HG02798 (cell line): ENCODE measurements around the gene LRCH3.
"Not testable (repeated sequence)": the region's sequence is repeated elsewhere in the genome, so short reads cannot be mapped to it uniquely, and the experiment has no call there.

Experiments
- ATAC-seq: cut with Tn5 transposase; IDR thresholded peaks from one replicate; pipeline ENCODE4 v1.9.1; 2021; ENCODE audit warnings: mild to moderate bottlenecking; ENCODE audit not compliant: unreplicated experiment, poor library complexity

LRCH3 gene

GRCh38 chr3:197881270-197881969 lies 90.4 kb downstream of the LRCH3 start:
- no peak for ATAC-seq

- no peak for ATAC-seq
Measured at GRCh38 chr3:197881970-197882338, 90.9 kb downstream of the LRCH3 start.

GRCh38 chr3:197882586-197882985 lies 91.5 kb downstream of the LRCH3 start:
- ATAC-seq = no peak

- no peak for ATAC-seq
Measured at GRCh38 chr3:197883541-197883940, 92.5 kb downstream of the LRCH3 start.

- ATAC-seq = not testable (repeated sequence)
Measured at GRCh38 chr3:197884330-197884729, 93.3 kb downstream of the LRCH3 start.

GRCh38 chr3:197886052-197886451 lies 95.0 kb downstream of the LRCH3 start:
- ATAC-seq = not testable (repeated sequence)

GRCh38 chr3:197887430-197888053 lies 96.5 kb downstream of the LRCH3 start:
- not testable (repeated sequence) for ATAC-seq

- no peak for ATAC-seq
Measured at GRCh38 chr3:197888511-197888910, 97.5 kb downstream of the LRCH3 start.

- no peak for ATAC-seq
Measured at GRCh38 chr3:197889204-197889930, 98.3 kb downstream of the LRCH3 start.

- ATAC-seq = no peak
Measured at GRCh38 chr3:197890693-197891092, 99.6 kb downstream of the LRCH3 start.

- ATAC-seq = no peak
Measured at GRCh38 chr3:197892162-197892561, 101.1 kb downstream of the LRCH3 start.

GRCh38 chr3:197896421-197896820 lies 105.4 kb downstream of the LRCH3 start:
- ATAC-seq = no peak

GRCh38 chr3:197899833-197900478 lies 108.9 kb downstream of the LRCH3 start:
- no peak for ATAC-seq

- ATAC-seq = no peak
Measured at GRCh38 chr3:197901626-197902025, 110.6 kb downstream of the LRCH3 start.

GRCh38 chr3:197906023-197906849 lies 115.2 kb downstream of the LRCH3 start:
- peak; percentile 84 for ATAC-seq

GRCh38 chr3:197906850-197907187 lies 115.8 kb downstream of the LRCH3 start:
- peak; percentile 14 for ATAC-seq

GRCh38 chr3:197907196-197907595 lies 116.1 kb downstream of the LRCH3 start:
- no peak for ATAC-seq

GRCh38 chr3:197908550-197908949 lies 117.5 kb downstream of the LRCH3 start:
- not testable (repeated sequence) for ATAC-seq

GRCh38 chr3:197908957-197909701 lies 118.1 kb downstream of the LRCH3 start:
- ATAC-seq = no peak
